Endothelial cell (in vitro differentiated cells): Measurements from ENCODE around the gene PTPN11. TPM values are rescaled to one million over a fixed set of nuclear protein-coding genes. Genes with fewer than 3 reads are reported as not detected.

Source experiments
- DNase-seq: peaks from one replicate; pipeline ENCODE4 v3.0.0; 2021; ENCODE audit warnings: low spot score
- H3K27ac Mint-ChIP-seq: one replicate; pipeline ENCODE4 v1.8.0; 2021; ENCODE audit warnings: mixed read lengths, inconsistent platforms; ENCODE audit not compliant: unreplicated experiment
- H3K27me3 Mint-ChIP-seq: one replicate; pipeline ENCODE4 v1.8.0; 2021; ENCODE audit warnings: mild to moderate bottlenecking, moderate library complexity, mixed read lengths, inconsistent platforms; ENCODE audit not compliant: unreplicated experiment
- H3K36me3 Mint-ChIP-seq: one replicate; pipeline ENCODE4 v1.8.0; 2021; ENCODE audit warnings: mild to moderate bottlenecking, low read depth, mixed read lengths, inconsistent platforms; ENCODE audit not compliant: unreplicated experiment
- H3K4me1 Mint-ChIP-seq: one replicate; pipeline ENCODE4 v1.8.0; 2021; ENCODE audit warnings: mild to moderate bottlenecking, mixed read lengths, inconsistent platforms; ENCODE audit not compliant: unreplicated experiment
- H3K4me3 Mint-ChIP-seq: one replicate; pipeline ENCODE4 v1.8.0; 2021; ENCODE audit warnings: mild to moderate bottlenecking, mixed read lengths, inconsistent platforms; ENCODE audit not compliant: unreplicated experiment
- H3K9me3 Mint-ChIP-seq: one replicate; pipeline ENCODE4 v1.8.0; 2021; ENCODE audit warnings: mixed read lengths, inconsistent platforms; ENCODE audit not compliant: unreplicated experiment
- CTCF ChIP-seq: fragments of 200-600 bp; sonication (generic); IDR thresholded peaks from one replicate; pipeline ENCODE4 v1.5.0; 2021; ENCODE audit warnings: antibody characterized with exemption; ENCODE audit not compliant: unreplicated experiment
- total RNA-seq: library from RNA; stranded (reverse); fragmentation: NEBNext Ultra II Directional; extraction: Animal tissue kit (Norgen Biotek cat#: 25700); gene quantifications from one replicate; pipeline ENCODE4 v1.2.1, GENCODE V29; 2021; ENCODE audit not compliant: unreplicated experiment

The PTPN11 gene
- total RNA-seq, 1 donor from 2014 or later, result 97.8 TPM

- peaks cover 3% of the 10 kb centered on the region for H3K27me3 Mint-ChIP-seq
- no peak overlapping the region for H3K27ac Mint-ChIP-seq
- TF ChIP-seq CTCF, result no peak
- no peaks in the 10 kb centered on the region for H3K9me3 Mint-ChIP-seq
- DNase-seq, result no peak
- H3K4me1 Mint-ChIP-seq, result peaks cover 1% of the 10 kb centered on the region
- peaks cover 5% of the 10 kb centered on the region for H3K36me3 Mint-ChIP-seq
- no peak overlapping the region for H3K4me3 Mint-ChIP-seq
These were observed 43.6 kb upstream of the PTPN11 start for GRCh38 chr12:112375105-112375504.

GRCh38 chr12:112380663-112381405 is 37.9 kb upstream of the PTPN11 start:
- no peak for TF ChIP-seq CTCF
- H3K27ac Mint-ChIP-seq, result peak overlapping the region; percentile 65
- DNase-seq, result peak; percentile 23
- peaks cover 8% of the 10 kb centered on the region for H3K27me3 Mint-ChIP-seq
- H3K4me1 Mint-ChIP-seq, result peaks cover 18% of the 10 kb centered on the region
- H3K36me3 Mint-ChIP-seq, result peaks cover 5% of the 10 kb centered on the region
- peak overlapping the region; percentile 99 for H3K4me3 Mint-ChIP-seq
- no peaks in the 10 kb centered on the region for H3K9me3 Mint-ChIP-seq

GRCh38 chr12:112381406-112381882 is 37.3 kb upstream of the PTPN11 start:
- peak overlapping the region; percentile 99 for H3K4me3 Mint-ChIP-seq
- H3K27me3 Mint-ChIP-seq, result peaks cover 8% of the 10 kb centered on the region
- H3K4me1 Mint-ChIP-seq, result peaks cover 18% of the 10 kb centered on the region
- no peak for DNase-seq
- peaks cover 5% of the 10 kb centered on the region for H3K36me3 Mint-ChIP-seq
- H3K27ac Mint-ChIP-seq, result peak overlapping the region; percentile 65
- H3K9me3 Mint-ChIP-seq, result no peaks in the 10 kb centered on the region
- no peak for TF ChIP-seq CTCF

GRCh38 chr12:112381883-112382796 is 36.6 kb upstream of the PTPN11 start, which contains the start of gene HECTD4:
HECTD4 (minus strand) TSS chr12:112382431; CDS start chr12:112382128, 303 bp downstream.
- Mint-ChIP-seq H3K9me3 (no peaks in the 10 kb centered on the region), H3K4me3 (peak within 1 kb of the TSS; percentile 99), H3K36me3 (peaks cover 5% of the 10 kb centered on the region), H3K4me1 (peaks cover 18% of the 10 kb centered on the region), H3K27ac (peak within 1 kb of the TSS; percentile 65), H3K27me3 (peaks cover 5% of the 10 kb centered on the region)
- DNase-seq, result peak; percentile 98
- TF ChIP-seq CTCF, result no peak
